Mucosa of gallbladder (tissue), 1 donor: ENCODE measurements around the gene SHFL. TPM values are rescaled to one million over a fixed set of nuclear protein-coding genes. Genes with fewer than 3 reads are reported as not detected.

Experiments
- DNase-seq: peaks from one replicate; pipeline ENCODE4 v3.0.0-alpha.2; 2020; ENCODE audit warnings: low spot score
- total RNA-seq: library from RNA; stranded (reverse); gene quantifications from one replicate; pipeline ENCODE4 v1.2.1, GENCODE V29; 2021
- donor health status: DM: no; HTN: no; CAD: no.

Gene SHFL
- total RNA-seq, 1 donor from 2014 or later: 71.4 TPM

DNA sequence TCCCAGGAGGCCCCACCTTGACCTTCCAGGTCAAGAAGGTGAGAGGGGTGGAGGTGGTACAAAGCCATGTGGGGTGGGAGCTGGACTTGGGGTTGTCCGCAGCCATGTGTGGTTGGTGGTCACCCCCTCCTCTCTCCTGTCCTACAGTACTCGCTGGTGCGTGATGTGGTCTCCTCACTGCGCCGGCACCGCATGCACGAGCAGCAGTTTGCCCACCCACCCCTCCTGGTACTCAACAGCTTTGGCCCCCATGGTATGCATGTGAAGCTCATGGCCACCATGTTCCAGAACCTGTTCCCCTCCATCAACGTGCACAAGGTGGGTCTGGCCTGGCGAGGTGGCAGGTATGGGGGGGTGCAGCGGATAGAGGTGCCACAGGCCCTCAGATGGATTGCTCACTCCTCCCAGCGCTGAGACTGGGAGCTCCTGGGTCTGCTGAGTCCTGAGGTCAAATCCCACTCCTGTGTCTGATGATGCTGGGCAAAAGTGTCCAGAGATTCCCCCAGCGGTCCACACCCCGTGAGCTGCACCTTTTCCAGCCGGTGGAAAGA, 21.8 kb downstream of the SHFL start:
- no peak for DNase-seq

DNA sequence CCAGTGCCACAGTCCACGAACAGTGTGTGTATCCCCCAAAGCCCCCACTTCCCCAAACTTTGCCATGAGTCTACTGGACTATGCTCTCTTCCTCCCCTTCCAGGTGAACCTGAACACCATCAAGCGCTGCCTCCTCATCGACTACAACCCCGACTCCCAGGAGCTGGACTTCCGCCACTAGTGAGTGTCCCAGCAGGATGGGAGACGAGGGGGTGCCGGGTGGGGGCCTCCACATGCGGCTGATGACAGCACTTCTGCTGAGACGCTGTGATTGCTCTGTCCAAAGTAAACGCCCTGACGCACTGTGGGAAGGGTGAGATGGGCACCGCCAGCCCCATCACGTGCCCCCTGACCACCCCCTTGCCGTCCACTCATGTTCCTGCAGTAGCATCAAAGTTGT, 23.4 kb downstream of the SHFL start:
- DNase-seq: no peak

DNA sequence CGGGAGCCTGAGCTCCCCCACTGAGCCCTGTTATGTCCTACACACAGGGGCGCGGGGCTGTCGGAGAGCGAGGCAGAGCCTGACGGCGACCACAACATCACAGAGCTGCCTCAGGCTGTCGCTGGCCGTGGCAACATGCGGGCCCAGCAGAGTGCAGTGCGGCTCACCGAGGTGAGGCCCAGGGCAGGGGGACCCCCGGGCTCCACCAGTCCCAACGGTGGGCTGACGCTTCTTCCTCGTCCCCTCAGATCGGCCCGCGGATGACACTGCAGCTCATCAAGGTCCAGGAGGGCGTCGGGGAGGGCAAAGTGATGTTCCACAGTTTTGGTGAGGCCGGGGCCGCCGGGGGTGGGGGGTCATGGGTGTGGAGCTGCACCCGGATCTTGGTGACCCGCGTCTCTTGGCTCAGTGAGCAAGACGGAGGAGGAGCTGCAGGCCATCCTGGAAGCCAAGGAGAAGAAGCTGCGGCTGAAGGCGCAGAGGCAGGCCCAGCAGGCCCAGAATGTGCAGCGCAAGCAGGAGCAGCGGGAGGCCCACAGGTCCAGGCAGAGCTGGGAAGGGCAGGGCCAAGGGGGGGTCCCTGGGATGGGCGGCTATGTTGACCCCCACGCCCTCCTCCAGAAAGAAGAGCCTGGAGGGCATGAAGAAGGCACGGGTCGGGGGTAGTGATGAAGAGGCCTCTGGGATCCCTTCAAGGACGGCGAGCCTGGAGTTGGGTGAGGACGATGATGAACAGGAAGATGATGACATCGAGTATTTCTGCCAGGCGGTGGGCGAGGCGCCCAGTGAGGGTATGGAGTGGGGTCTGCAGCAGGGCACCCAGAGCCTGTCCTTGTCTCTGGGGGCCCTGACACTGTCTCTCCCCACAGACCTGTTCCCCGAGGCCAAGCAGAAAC, 24.2 kb downstream of the SHFL start:
- no peak for DNase-seq

- no peak for DNase-seq
Measured at GRCh38 chr19:10110972-10111317, 24.8 kb downstream of the SHFL start.

- no peak for DNase-seq
Measured at GRCh38 chr19:10111405-10111811, 25.3 kb downstream of the SHFL start, which contains the start of gene P2RY11. P2RY11 (plus strand) TSS chr19:10111693; CDS start chr19:10111722, 29 bp downstream.

DNA sequence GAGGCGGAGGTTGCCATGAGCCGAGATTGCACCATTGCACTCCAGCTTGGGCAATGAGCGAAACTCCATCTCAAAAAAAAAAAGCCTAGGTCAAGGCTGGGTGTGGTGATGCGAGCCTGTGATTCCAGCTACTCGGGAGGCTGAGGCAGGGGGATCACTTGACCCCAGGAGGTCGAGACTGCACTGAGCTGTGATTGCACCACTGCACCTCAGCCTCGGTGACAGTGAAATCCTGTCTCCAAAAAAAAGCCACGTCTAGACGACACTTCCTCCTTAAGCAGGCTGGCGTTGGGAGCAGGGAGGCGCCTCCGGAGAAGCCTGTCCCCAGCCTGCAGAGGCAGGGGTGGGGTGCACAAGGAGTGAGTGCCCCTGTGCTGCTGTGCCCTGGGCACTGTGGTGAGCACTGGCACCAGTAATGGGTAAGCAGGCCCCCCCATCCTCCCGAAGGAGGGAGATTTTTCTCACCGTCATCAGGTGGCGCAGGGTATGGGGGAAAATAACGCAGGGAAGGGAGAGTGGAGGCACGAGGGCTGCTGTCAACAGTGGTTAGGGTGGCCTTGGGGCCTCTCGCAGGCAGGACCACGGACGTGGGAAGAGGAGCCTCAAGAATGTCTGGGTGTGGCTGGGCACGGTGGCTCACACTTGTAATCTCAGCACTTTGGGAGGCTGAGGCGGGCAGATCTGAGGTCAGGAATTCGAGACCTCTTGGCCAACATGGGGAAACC, 26.1 kb downstream of the SHFL start:
- DNase-seq: no peak

DNA sequence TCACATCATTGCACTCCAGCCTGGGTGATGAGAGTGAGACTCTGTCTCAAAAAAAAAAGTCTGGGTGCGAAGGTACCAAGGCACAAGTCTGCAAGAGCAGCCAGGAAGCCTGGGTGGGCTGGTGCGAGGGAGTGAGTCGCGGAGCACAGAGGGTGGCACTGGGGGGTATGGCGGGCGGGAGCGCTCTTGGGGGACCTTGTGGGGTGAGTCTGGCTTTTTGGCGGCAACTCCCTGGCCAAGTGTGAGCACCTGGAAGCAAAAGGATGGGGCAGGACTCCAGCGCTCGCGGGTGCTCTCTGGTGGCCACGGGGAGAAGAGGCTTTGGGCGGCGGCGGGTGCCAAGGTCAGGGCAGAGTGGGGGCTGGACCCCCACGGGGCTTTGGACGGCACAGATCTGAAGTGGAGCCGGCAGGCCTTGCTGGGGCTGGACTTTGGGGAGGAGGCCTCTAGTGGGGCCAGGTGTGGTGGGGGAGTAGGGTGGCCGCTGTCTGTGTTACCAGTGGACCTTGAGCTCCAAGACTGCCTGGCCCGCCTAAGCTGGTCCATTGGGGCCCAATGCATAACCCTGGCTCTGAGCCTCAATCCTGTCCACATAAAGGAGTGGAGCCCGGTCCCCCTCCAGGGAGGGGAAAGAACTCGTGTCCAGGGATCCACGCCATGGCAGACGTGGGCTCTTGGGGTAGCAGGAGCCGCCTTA, 26.9 kb downstream of the SHFL start:
- no peak for DNase-seq

DNA sequence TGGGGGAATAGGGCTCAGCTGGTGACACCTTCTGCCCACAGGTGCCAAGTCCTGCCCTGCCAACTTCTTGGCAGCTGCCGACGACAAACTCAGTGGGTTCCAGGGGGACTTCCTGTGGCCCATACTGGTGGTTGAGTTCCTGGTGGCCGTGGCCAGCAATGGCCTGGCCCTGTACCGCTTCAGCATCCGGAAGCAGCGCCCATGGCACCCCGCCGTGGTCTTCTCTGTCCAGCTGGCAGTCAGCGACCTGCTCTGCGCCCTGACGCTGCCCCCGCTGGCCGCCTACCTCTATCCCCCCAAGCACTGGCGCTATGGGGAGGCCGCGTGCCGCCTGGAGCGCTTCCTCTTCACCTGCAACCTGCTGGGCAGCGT, 27.5 kb downstream of the SHFL start:
- DNase-seq: no peak

DNA sequence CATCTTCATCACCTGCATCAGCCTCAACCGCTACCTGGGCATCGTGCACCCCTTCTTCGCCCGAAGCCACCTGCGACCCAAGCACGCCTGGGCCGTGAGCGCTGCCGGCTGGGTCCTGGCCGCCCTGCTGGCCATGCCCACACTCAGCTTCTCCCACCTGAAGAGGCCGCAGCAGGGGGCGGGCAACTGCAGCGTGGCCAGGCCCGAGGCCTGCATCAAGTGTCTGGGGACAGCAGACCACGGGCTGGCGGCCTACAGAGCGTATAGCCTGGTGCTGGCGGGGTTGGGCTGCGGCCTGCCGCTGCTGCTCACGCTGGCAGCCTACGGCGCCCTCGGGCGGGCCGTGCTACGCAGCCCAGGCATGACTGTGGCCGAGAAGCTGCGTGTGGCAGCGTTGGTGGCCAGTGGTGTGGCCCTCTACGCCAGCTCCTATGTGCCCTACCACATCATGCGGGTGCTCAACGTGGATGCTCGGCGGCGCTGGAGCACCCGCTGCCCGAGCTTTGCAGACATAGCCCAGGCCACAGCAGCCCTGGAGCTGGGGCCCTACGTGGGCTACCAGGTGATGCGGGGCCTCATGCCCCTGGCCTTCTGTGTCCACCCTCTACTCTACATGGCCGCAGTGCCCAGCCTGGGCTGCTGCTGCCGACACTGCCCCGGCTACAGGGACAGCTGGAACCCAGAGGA, 28.0 kb downstream of the SHFL start:
- DNase-seq: no peak

- DNase-seq: no peak
Measured at GRCh38 chr19:10114651-10115391, 28.7 kb downstream of the SHFL start.

GRCh38 chr19:10115392-10116084, 29.4 kb downstream of the SHFL start:
- no peak for DNase-seq

GRCh38 chr19:10116085-10116865, 30.2 kb downstream of the SHFL start:
- no peak for DNase-seq

DNA sequence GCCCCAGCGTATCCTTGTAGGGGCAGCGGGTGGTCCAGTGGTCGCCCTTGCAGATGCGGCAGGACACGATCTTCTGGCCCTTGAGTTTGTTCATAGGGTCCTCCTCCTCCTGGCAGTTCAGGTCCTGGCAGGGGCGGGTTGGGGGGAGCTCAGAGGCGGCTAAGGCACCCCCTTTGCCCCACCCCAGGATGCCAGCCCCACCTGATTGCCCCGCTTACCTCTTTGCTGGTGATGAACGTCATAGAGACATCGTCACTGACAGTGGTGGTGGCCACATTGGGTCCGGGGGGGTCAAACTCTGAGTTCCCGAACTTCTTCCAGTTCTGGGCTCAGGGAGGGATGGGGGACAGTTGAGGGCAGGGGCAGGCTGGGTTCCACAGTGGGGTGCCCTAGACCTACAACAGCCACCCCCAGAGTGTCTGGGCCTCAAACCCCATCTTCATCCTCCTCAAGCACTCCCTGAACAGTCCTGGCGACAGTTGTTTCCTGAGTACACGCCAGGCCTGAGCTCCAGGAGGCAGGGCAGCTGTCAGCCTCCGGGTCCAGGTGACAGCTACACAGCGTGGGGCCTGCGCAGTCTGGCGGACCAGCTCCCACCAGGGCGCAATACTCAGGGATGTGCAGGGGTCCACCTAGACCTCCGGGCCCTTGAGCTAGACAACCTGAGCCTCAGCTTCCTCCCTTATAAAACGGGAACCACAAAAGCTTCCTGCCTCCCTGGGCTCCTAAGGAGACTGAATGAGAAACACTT, 30.9 kb downstream of the SHFL start:
- no peak for DNase-seq

DNA sequence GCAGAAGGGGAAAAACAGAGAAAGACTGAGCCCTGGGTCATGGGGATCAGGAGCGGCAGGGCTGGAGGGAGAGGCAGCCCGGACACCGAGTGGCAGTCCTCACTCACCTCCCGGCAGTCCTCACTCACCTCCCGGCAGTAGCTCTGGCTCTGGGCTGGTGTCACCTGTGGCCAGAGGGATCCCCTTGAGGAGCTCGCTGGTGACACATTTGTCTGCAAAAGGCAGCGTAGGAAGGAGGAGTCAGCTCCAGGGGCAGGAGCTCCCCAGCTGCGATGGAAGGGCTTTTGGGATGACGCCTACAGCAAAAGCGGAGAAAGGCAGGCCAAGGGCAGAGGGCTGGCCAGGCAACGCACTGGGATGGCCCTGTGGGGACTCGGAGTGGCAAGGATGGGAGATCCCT, 32.8 kb downstream of the SHFL start:
- no peak for DNase-seq

- DNase-seq: no peak
Measured at GRCh38 chr19:10120538-10121189, 34.5 kb downstream of the SHFL start.

- no peak for DNase-seq
Measured at GRCh38 chr19:10122045-10122444, 35.9 kb downstream of the SHFL start.

- no peak for DNase-seq
Measured at GRCh38 chr19:10124429-10124828, 38.3 kb downstream of the SHFL start.

DNA sequence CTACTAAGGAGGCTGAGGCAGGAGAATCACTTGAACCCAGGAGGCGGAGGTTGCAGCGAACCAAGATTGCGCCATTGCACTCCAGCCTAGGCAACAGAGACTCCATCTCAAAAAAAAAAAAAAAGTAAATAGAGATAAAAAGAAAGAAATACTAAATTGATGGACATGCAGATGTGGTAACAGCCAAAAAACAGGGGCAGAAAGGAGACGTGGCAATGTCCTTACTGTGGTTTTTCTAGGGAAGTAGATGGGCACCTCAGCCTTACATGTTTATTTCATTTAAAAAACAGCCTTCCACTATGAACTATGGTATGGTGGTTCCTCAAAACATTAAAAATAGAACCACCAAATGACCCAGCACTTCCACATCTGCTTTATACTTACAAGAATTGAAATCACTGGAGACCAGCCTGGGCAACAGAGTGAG, 40.1 kb downstream of the SHFL start:
- DNase-seq: no peak
